ENCODE data around the gene NENF. TPM values are rescaled to one million over a fixed set of nuclear protein-coding genes. Genes with fewer than 3 reads are reported as not detected.

NENF gene
- polyA plus RNA-seq, 1 donor from 2014 or later: 7.9 TPM

- Histone ChIP-seq H3K9me2 (ENCODE audit: insufficient read depth, low read length) (no peaks in the 10 kb centered on the region), H3K4me2 (ENCODE audit: low read length) (no peak overlapping the region), H3K27ac (ENCODE audit: low read length) (no peak overlapping the region), H3F3A (ENCODE audit: insufficient read depth, low read length, poor library complexity, severe bottlenecking) (no peaks in the 10 kb centered on the region), H3K9me3 (ENCODE audit: low read length) (no peaks in the 10 kb centered on the region), H3K4me3 (ENCODE audit: low read length) (no peak overlapping the region), H4K20me1 (ENCODE audit: insufficient read depth) (no peaks in the 10 kb centered on the region), H3K27me3 (ENCODE audit: insufficient read depth, low read depth, low read length) (no peaks in the 10 kb centered on the region), H2AFZ (ENCODE audit: low read depth, low read length) (no peak overlapping the region), H3K9ac (ENCODE audit: low read length) (no peak overlapping the region), H3K36me3 (ENCODE audit: insufficient read depth, low read length) (no peaks in the 10 kb centered on the region), H3K79me2 (replicated peaks; ENCODE audit: insufficient read depth, low read length) (no peaks in the 10 kb centered on the region)
- TF ChIP-seq TAF1 (IDR thresholded peaks at IDR 0.05; ENCODE audit: low read depth) (no peak), RAD21 (conservative IDR thresholded peaks at IDR 0.05) (no peak), EP300 (conservative IDR thresholded peaks at IDR 0.05; ENCODE audit: poor library complexity, severe bottlenecking) (no peak), MXI1 (conservative IDR thresholded peaks at IDR 0.05; ENCODE audit: poor library complexity, severe bottlenecking) (no peak), CTCF (IDR thresholded peaks at IDR 0.05; ENCODE audit: poor library complexity, severe bottlenecking) (no peak), REST (IDR thresholded peaks at IDR 0.05; ENCODE audit: borderline replicate concordance) (no peak), POLR2AphosphoS5 (IDR thresholded peaks at IDR 0.05) (no peak), SMC3 (conservative IDR thresholded peaks at IDR 0.05; ENCODE audit: poor library complexity) (no peak), EZH2 (IDR thresholded peaks at IDR 0.05; ENCODE audit: borderline replicate concordance, insufficient read depth, low read length, poor library complexity, severe bottlenecking) (no peak)
Observed at GRCh38 chr1:212471891-212472675, 39.4 kb downstream of the NENF start.

GRCh38 chr1:212473729-212474128, 41.0 kb downstream of the NENF start:
- Histone ChIP-seq H3F3A (ENCODE audit: insufficient read depth, low read length, poor library complexity, severe bottlenecking) (no peaks in the 10 kb centered on the region), H3K9me3 (ENCODE audit: low read length) (no peaks in the 10 kb centered on the region), H3K36me3 (ENCODE audit: insufficient read depth, low read length) (no peaks in the 10 kb centered on the region), H3K79me2 (replicated peaks; ENCODE audit: insufficient read depth, low read length) (no peaks in the 10 kb centered on the region), H3K27me3 (ENCODE audit: insufficient read depth, low read depth, low read length) (no peaks in the 10 kb centered on the region), H4K20me1 (ENCODE audit: insufficient read depth) (no peaks in the 10 kb centered on the region), H3K27ac (ENCODE audit: low read length) (no peak overlapping the region), H3K9ac (ENCODE audit: low read length) (no peak overlapping the region), H3K4me3 (ENCODE audit: low read length) (no peak overlapping the region), H3K9me2 (ENCODE audit: insufficient read depth, low read length) (no peaks in the 10 kb centered on the region), H3K4me2 (ENCODE audit: low read length) (no peak overlapping the region), H2AFZ (ENCODE audit: low read depth, low read length) (no peak overlapping the region)
- TF ChIP-seq EZH2 (IDR thresholded peaks at IDR 0.05; ENCODE audit: borderline replicate concordance, insufficient read depth, low read length, poor library complexity, severe bottlenecking) (no peak), SMC3 (conservative IDR thresholded peaks at IDR 0.05; ENCODE audit: poor library complexity) (no peak), TAF1 (IDR thresholded peaks at IDR 0.05; ENCODE audit: low read depth) (no peak), MXI1 (conservative IDR thresholded peaks at IDR 0.05; ENCODE audit: poor library complexity, severe bottlenecking) (no peak), CTCF (IDR thresholded peaks at IDR 0.05; ENCODE audit: poor library complexity, severe bottlenecking) (no peak), POLR2AphosphoS5 (IDR thresholded peaks at IDR 0.05) (no peak), RAD21 (conservative IDR thresholded peaks at IDR 0.05) (no peak)

All from neural cell (in vitro differentiated cells).